Smooth muscle cell of the umbilical artery (primary cell): ENCODE results near the gene HIGD2A. TPM values are rescaled to one million over a fixed set of nuclear protein-coding genes. Genes with fewer than 3 reads are reported as not detected.

ENCODE experiments used
- total RNA-seq: library from RNA; depleted of rRNA; stranded (reverse); fragments of >200 nt; gene quantifications from 2 replicates; pipeline ENCODE4 v1.2.3, GENCODE V29; 2014

The HIGD2A gene
- total RNA-seq: 15.4 and 21.3 TPM in 2 replicates

GRCh38 chr5:176388444-176389134 lies at the start of gene HIGD2A, which contains the start of gene NOP16:
Gene HIGD2A (plus strand): TSS chr5:176388751. CDS start chr5:176388820, 69 bp downstream.
Gene NOP16 (minus strand): TSS chr5:176388598. CDS start chr5:176388539, 59 bp downstream.

GRCh38 chr5:176361437-176362232 lies 26.9 kb upstream of the HIGD2A start, which contains the start of gene KIAA1191:
Gene KIAA1191 (minus strand): TSS chr5:176361764. CDS start chr5:176359508, 2,256 bp downstream.

GRCh38 chr5:176365351-176366231 lies 23.0 kb upstream of the HIGD2A start, which contains the start of gene ARL10:
Gene ARL10 (plus strand): TSS chr5:176365487. CDS start chr5:176365564, 77 bp downstream.

GRCh38 chr5:176415952-176416924 lies 27.7 kb downstream of the HIGD2A start, which contains the start of gene CLTB:
Gene CLTB (minus strand): TSS chr5:176416539. CDS start chr5:176416363, 176 bp downstream.

Other genes starting within 250 kb of the HIGD2A start
- 7.4 and 9.4 TPM in 2 replicates for gene SIMC1, start 150.3 kb upstream of the HIGD2A start, total RNA-seq
- 76.3 and 103 TPM in 2 replicates for gene KIAA1191, start 27.0 kb upstream of the HIGD2A start, total RNA-seq
- 23.8 and 25.2 TPM in 2 replicates for gene ARL10, start 23.3 kb upstream of the HIGD2A start, total RNA-seq
- 6.8 and 10.7 TPM in 2 replicates for gene NOP16, start 153 bp upstream of the HIGD2A start, total RNA-seq
- gene CLTB, start 27.8 kb downstream of the HIGD2A start, total RNA-seq: 72.2 and 86.4 TPM in 2 replicates
- 39.5 and 48.1 TPM in 2 replicates for gene FAF2, start 59.6 kb downstream of the HIGD2A start, total RNA-seq
- gene RNF44, start 148.7 kb downstream of the HIGD2A start, total RNA-seq: 2.1 and 4.6 TPM in 2 replicates
- gene CDHR2, start 160.6 kb downstream of the HIGD2A start, total RNA-seq: 0.05 TPM in 1 of 2 replicates, not detected in the other
- 1.8 and 7.3 TPM in 2 replicates for gene GPRIN1, start 221.4 kb downstream of the HIGD2A start, total RNA-seq
- 0.18 TPM in 1 of 2 replicates, not detected in the other for gene SNCB, start 241.8 kb downstream of the HIGD2A start, total RNA-seq
- not detected in 2 replicates for gene EIF4E1B, start 241.9 kb downstream of the HIGD2A start, total RNA-seq